ENCODE measurements around the gene TMEM151B. TPM values are rescaled to one million over a fixed set of nuclear protein-coding genes. Genes with fewer than 3 reads are reported as not detected.

Gene TMEM151B
- total RNA-seq, 2 donors from 2014 or later: not detected

DNA sequence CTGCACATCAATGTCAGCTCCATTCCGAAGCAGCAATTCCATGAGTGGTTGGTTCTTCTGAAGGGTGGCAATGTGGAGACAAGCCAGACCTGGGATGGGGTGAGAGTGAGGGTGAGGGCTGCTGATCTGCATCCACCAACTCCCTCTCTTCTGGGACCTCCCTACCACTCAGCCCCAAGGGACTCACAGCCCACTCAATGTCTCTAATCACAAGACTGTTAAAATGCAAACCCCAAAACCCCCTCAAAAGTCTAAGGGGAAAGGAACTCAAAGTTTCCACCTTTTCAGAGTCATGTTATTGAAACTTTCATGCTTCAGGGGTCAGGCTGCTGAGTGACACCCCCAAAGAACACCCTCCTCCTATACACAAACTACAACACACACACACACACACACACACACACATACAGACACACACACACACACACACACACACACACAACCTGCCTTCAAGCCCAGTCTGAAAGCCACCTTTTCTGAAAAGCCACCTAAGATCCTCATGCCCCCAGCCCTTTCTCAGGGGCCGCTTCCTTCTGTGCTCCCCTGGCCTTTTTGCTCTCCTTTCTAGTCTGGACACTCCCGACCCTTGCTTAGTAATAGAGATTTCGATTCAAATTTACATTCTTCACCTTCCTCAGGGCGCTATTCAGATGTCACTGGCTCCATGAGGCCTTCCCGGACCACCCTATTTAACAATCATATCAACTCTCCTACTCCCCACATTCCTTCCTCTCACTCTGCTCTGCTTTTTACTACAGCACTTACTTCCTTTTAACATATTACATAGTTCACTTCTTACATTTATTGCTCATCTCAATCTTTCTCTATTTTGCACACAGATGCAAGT, 9.6 kb upstream of the TMEM151B start:
- Histone ChIP-seq H3K9me3 (no peaks in the 10 kb centered on the region), H3K27me3 (replicated peaks; ENCODE audit: insufficient read depth) (no peaks in the 10 kb centered on the region), H3K4me1 (ENCODE audit: control insufficient read depth in 1 of 2, low read depth in 2 of 2) (peaks cover 39 to 47% of the 10 kb centered on the region in 2 donors), H3K4me3 (no peak overlapping the region), H3K36me3 (no peaks in the 10 kb centered on the region), H3K27ac (no peak overlapping the region)
- ATAC-seq (ENCODE audit: insufficient number of reproducible peaks, low FRiP score, low read depth) (no peak), DNase-seq (ENCODE audit: low spot score) (no peak)
- TF ChIP-seq, protein P1, sequence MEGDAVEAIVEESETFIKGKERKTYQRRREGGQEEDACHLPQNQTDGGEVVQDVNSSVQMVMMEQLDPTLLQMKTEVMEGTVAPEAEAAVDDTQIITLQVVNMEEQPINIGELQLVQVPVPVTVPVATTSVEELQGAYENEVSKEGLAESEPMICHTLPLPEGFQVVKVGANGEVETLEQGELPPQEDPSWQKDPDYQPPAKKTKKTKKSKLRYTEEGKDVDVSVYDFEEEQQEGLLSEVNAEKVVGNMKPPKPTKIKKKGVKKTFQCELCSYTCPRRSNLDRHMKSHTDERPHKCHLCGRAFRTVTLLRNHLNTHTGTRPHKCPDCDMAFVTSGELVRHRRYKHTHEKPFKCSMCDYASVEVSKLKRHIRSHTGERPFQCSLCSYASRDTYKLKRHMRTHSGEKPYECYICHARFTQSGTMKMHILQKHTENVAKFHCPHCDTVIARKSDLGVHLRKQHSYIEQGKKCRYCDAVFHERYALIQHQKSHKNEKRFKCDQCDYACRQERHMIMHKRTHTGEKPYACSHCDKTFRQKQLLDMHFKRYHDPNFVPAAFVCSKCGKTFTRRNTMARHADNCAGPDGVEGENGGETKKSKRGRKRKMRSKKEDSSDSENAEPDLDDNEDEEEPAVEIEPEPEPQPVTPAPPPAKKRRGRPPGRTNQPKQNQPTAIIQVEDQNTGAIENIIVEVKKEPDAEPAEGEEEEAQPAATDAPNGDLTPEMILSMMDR (IDR thresholded peaks at IDR 0.05): no peak

DNA sequence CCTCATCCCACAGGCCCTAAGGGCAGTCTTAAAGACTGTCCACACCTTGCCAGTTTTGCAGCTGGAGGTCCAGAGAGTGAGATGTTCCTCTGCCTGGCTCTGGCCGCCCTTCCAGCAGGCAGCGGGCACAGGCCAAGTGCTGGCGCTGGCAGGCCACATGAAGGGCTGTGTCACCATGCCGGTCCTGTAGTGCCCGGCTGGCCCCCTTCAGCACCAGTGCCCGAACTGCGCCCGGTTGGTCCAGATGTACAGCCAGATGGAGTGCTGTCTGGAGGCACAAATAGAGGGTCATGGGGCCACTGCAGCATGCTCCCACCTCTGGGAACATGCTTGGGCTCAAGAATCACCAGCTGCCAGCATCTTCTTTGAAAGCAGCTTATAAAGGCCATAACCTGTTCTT, 8.7 kb upstream of the TMEM151B start:
- ATAC-seq (ENCODE audit: insufficient number of reproducible peaks, low FRiP score, low read depth): no peak
- DNase-seq (ENCODE audit: low spot score): no peak
- H3K36me3 ChIP-seq: no peaks in the 10 kb centered on the region
- H3K9me3 ChIP-seq: no peaks in the 10 kb centered on the region
- no peak overlapping the region for H3K27ac ChIP-seq
- no peak overlapping the region for H3K4me3 ChIP-seq
- no peaks in the 10 kb centered on the region for H3K27me3 ChIP-seq (replicated peaks; ENCODE audit: insufficient read depth)
- TF ChIP-seq, protein P1 (IDR thresholded peaks at IDR 0.05): no peak
- peaks cover 34 to 40% of the 10 kb centered on the region in 2 donors for H3K4me1 ChIP-seq (ENCODE audit: control insufficient read depth in 1 of 2, low read depth in 2 of 2)

DNA sequence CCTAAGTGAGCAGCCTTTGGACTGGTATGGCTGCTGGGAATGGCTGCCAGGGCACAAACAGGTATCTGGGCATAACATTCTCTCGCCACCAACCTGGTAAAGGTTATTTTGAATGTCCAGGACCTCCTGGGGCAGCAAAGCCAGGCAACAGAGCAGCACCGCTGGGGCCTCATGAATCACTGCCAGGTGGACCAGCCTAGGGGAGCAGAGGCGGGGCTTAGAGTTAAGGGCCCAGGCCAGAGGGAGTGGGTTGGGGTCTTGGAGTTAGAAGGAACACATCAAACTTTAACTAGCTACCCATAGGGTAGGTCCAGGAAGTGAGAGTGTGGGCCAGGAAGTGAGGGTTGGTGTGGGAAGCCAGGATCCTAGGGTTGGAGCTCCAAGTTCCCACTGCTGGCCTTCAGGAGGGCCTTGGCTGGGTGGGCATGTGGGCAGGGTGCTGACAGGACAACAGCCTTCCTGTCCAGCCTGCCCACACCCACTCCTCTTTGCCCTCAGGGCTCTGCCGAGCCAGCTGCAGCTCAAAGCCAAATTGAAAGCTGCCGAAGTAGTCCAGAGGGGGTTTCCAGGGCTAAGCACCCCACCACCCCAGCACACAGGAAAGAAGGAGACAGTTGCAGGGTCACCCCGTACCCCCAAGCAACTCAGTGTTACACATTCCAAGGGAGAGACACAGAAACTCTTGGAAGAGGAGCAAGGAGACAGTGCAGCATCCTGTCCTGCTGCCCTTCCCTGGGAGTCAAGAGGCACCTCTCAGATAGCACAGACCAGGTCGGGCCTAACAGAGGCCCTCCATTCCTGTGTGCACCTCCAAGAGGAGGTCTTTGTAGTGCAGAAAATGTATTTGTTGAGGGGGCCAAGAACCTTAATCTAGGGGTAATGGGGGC, 7.5 kb upstream of the TMEM151B start:
- peak overlapping the region; percentile 91 for H3K4me3 ChIP-seq
- ATAC-seq (ENCODE audit: insufficient number of reproducible peaks, low FRiP score, low read depth) (no peak), DNase-seq (ENCODE audit: low spot score) (no peak)
- peaks cover 31 to 36% of the 10 kb centered on the region in 2 donors for H3K4me1 ChIP-seq (ENCODE audit: control insufficient read depth in 1 of 2, low read depth in 2 of 2)
- H3K27me3 ChIP-seq (replicated peaks; ENCODE audit: insufficient read depth): no peaks in the 10 kb centered on the region
- peak overlapping the region in 1 of 2 donors; percentile 16 for H3K27ac ChIP-seq
- H3K36me3 ChIP-seq: no peaks in the 10 kb centered on the region
- TF ChIP-seq, protein P1 (IDR thresholded peaks at IDR 0.05): no peak
- no peaks in the 10 kb centered on the region for H3K9me3 ChIP-seq

DNA sequence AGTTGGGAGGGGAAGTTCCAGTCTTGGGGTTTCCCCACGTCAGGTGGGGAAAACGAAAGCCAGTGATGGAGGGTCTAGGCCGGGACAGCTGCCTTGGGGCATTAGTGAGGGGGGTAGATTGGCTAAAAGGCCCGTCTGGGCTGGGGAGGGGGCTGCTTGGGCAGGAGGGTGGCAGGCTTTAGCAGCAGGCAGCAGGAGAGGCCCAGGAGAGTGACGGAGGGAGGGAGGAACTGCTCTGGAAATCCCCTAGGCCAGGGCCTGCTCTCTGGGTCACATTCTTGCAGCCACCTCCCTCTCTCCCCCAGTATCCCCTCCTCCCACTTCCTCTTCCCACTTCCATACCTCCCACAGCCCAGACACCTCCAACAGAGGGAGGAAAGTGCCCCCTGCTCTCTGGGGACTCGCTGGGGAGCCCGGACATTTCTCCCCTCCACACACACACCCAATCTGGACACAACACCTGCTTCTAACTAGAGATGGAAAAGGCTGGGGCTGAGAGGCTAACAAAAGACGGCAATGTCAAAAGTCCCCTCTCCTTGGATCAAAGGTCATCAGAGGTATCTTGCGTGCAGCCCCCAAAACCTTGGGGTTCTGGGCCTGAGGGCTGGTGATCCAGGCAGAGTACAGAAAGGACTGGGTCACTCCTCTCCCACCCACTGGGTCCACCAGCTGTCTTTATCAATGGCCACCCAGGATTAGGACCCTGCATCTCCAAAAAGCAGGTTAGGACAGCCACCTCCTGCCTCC, 6.7 kb upstream of the TMEM151B start:
- TF ChIP-seq, protein P1 (IDR thresholded peaks at IDR 0.05): no peak
- peak overlapping the region in 1 of 2 donors; percentile 16 for H3K27ac ChIP-seq

More for the DNA sequence above, 6.7 kb upstream of the TMEM151B start:
- Histone ChIP-seq H3K4me3 (peak overlapping the region; percentile 91), H3K9me3 (no peaks in the 10 kb centered on the region), H3K4me1 (ENCODE audit: control insufficient read depth in 1 of 2, low read depth in 2 of 2) (peaks cover 27 to 31% of the 10 kb centered on the region in 2 donors), H3K36me3 (no peaks in the 10 kb centered on the region), H3K27me3 (replicated peaks; ENCODE audit: insufficient read depth) (no peaks in the 10 kb centered on the region)
- DNase-seq (ENCODE audit: low spot score) (no peak), ATAC-seq (ENCODE audit: insufficient number of reproducible peaks, low FRiP score, low read depth) (no peak)

Data from thoracic aorta (tissue), 2 donors.